IMR-90 (cell line): ENCODE data around the gene MYO10.
A peak's percentile ranks its signal among the peaks of the same experiment; 100 is the strongest.

ENCODE experiments used
- MAZ ChIP-seq: IDR thresholded peaks from 2 replicates; pipeline ENCODE4 v1.6.1; 2012; ENCODE audit warnings: low read depth, mild to moderate bottlenecking, low read length, improper control_type of control experiment, moderate library complexity, borderline replicate concordance
- TF ChIP-seq, protein P1 (sequence below): conservative IDR thresholded peaks from 2 replicates; pipeline ENCODE4 v1.5.1; 2012; ENCODE audit warnings: mild to moderate bottlenecking, low read depth, low read length, improper control_type of control experiment

DNA sequence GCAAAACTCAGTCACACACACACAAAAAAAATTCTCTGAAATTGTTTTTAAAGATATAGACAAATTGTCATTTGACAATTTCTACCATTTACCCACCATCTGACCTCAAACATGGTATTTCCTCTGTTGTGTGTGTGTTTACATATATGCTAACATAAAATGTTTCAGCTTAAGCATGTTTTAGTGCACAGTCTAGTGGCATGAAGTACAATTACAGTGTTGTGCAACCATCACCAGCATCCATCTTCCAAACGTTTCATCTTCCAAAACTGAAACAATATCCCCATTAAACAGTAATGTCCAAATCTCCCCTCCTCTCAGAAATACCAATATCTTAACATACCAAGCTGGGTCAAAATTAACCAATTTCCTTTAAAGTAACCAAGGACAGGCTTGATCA is 65.2 kb downstream of the MYO10 start:
- TF ChIP-seq, protein P1, sequence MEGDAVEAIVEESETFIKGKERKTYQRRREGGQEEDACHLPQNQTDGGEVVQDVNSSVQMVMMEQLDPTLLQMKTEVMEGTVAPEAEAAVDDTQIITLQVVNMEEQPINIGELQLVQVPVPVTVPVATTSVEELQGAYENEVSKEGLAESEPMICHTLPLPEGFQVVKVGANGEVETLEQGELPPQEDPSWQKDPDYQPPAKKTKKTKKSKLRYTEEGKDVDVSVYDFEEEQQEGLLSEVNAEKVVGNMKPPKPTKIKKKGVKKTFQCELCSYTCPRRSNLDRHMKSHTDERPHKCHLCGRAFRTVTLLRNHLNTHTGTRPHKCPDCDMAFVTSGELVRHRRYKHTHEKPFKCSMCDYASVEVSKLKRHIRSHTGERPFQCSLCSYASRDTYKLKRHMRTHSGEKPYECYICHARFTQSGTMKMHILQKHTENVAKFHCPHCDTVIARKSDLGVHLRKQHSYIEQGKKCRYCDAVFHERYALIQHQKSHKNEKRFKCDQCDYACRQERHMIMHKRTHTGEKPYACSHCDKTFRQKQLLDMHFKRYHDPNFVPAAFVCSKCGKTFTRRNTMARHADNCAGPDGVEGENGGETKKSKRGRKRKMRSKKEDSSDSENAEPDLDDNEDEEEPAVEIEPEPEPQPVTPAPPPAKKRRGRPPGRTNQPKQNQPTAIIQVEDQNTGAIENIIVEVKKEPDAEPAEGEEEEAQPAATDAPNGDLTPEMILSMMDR: 0 out of 2 replicates have a peak, but pooled peaks have one; percentile 5
- TF ChIP-seq MAZ: no peak
